Measurements from ENCODE around the gene USP12. TPM values are rescaled to one million over a fixed set of nuclear protein-coding genes. Genes with fewer than 3 reads are reported as not detected.

The USP12 gene
- total RNA-seq, 3 donors from 2014 or later (not counting 1 experiment from before 2014, with no cell fraction given): 44.3 to 55.3 (median 50.9) TPM

- Mint-ChIP-seq H3K27me3 (ENCODE audit: low read depth in 2 of 2) (peaks cover 0 to 15% of the 10 kb centered on the region in 2 donors), H3K36me3 (no peaks in the 10 kb centered on the region), H3K27ac (no peak overlapping the region), H3K9me3 (no peaks in the 10 kb centered on the region), H3K4me1 (no peaks in the 10 kb centered on the region), H3K4me3 (no peak overlapping the region)
- no peak overlapping the region for H3K27ac ChIP-seq (ENCODE audit: low read length)
- ATAC-seq (no peak), DNase-seq (no peak)
- H3K9me3 ChIP-seq (ENCODE audit: control insufficient read depth, insufficient read depth, low read length): no peaks in the 10 kb centered on the region
- H3K27me3 ChIP-seq (ENCODE audit: control insufficient read depth, insufficient read depth, low read length): no peaks in the 10 kb centered on the region
- TF ChIP-seq CTCF (IDR thresholded peaks at IDR 0.05): no peak
- no peaks in the 10 kb centered on the region for H3K4me1 ChIP-seq (ENCODE audit: control insufficient read depth, insufficient read depth, low read length)
- no peak overlapping the region for H3K4me3 ChIP-seq (ENCODE audit: low read length)
- WGBS (ENCODE audit: insufficient coverage): 83% methylated on average over 10 of the region's 10 CpGs
- intact Hi-C loops (cut with micrococcal nuclease): no loop called here
- no peaks in the 10 kb centered on the region for H3K36me3 ChIP-seq (ENCODE audit: control insufficient read depth, insufficient read depth, low read length)
These were observed 11.4 kb upstream of the USP12 start for GRCh38 chr13:27182844-27183497.

GRCh38 chr13:27182054-27182453 is 10.4 kb upstream of the USP12 start:
- DNase-seq: no peak
- no peak overlapping the region for H3K4me3 ChIP-seq (ENCODE audit: low read length)
- Mint-ChIP-seq H3K4me1 (no peaks in the 10 kb centered on the region), H3K27ac (no peak overlapping the region), H3K4me3 (no peak overlapping the region), H3K27me3 (ENCODE audit: low read depth in 2 of 2) (peaks cover 0 to 15% of the 10 kb centered on the region in 2 donors), H3K36me3 (no peaks in the 10 kb centered on the region), H3K9me3 (no peaks in the 10 kb centered on the region)
- no peak for TF ChIP-seq CTCF (IDR thresholded peaks at IDR 0.05)
- 100% methylated on average over 1 of the region's 2 CpGs for WGBS (ENCODE audit: insufficient coverage)
- no peak for ATAC-seq
- no peaks in the 10 kb centered on the region for H3K36me3 ChIP-seq (ENCODE audit: control insufficient read depth, insufficient read depth, low read length)
- H3K9me3 ChIP-seq (ENCODE audit: control insufficient read depth, insufficient read depth, low read length): no peaks in the 10 kb centered on the region
- no peaks in the 10 kb centered on the region for H3K27me3 ChIP-seq (ENCODE audit: control insufficient read depth, insufficient read depth, low read length)
- intact Hi-C loops (cut with micrococcal nuclease): no loop called here
- H3K4me1 ChIP-seq (ENCODE audit: control insufficient read depth, insufficient read depth, low read length): no peaks in the 10 kb centered on the region
- H3K27ac ChIP-seq (ENCODE audit: low read length): no peak overlapping the region

GRCh38 chr13:27177852-27178251 is 6.2 kb upstream of the USP12 start:
- Histone ChIP-seq H3K9me3 (ENCODE audit: control insufficient read depth, insufficient read depth, low read length) (no peaks in the 10 kb centered on the region), H3K36me3 (ENCODE audit: control insufficient read depth, insufficient read depth, low read length) (no peaks in the 10 kb centered on the region), H3K27me3 (ENCODE audit: control insufficient read depth, insufficient read depth, low read length) (no peaks in the 10 kb centered on the region), H3K4me1 (ENCODE audit: control insufficient read depth, insufficient read depth, low read length) (peaks cover 2% of the 10 kb centered on the region), H3K4me3 (ENCODE audit: low read length) (no peak overlapping the region), H3K27ac (ENCODE audit: low read length) (no peak overlapping the region)
- Mint-ChIP-seq H3K4me1 (peaks cover under 1 to 5% of the 10 kb centered on the region in 2 donors), H3K27ac (no peak overlapping the region), H3K36me3 (no peaks in the 10 kb centered on the region), H3K27me3 (ENCODE audit: low read depth in 2 of 2) (peaks cover 0 to 5% of the 10 kb centered on the region in 2 donors), H3K4me3 (no peak overlapping the region), H3K9me3 (no peaks in the 10 kb centered on the region)
- DNase-seq (no peak), ATAC-seq (no peak)
- WGBS (ENCODE audit: insufficient coverage): 92% methylated on average over 3 of the region's 3 CpGs
- TF ChIP-seq CTCF (IDR thresholded peaks at IDR 0.05): no peak
- intact Hi-C loops (cut with micrococcal nuclease): no loop called here

All from natural killer cell (primary cell).